Activated T-cell treated with anti-CD3 and anti-CD28 coated beads for 4 hours (primary cell): ENCODE data around the gene OR56B1.

Experiments
- DNase-seq: peaks from one replicate; pipeline ENCODE4 v3.0.0-alpha.2; 2020

OR56B1 gene

GRCh38 chr11:5737670-5738392, 1.6 kb downstream of the OR56B1 start:
- no peak for DNase-seq

DNA sequence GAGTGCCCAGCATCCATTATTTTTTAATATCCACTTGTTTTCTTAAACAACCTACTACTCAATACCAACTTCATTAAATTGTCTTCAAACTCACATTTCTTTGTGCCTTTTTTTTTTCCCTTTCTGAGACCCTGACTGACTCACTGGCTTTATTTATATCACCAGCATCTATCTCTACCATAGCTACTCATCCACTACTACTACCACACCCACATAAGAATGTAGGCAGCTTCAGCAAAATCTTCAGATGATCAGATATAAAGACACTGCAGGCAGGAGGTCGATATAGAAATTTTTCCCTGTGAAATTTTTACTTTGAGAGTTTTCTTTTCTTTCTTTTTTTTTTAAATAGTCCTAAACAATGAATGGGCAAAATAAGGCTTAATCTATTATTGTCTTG, 2.2 kb downstream of the OR56B1 start:
- DNase-seq, result no peak

- no peak for DNase-seq
Measured at GRCh38 chr11:5746614-5747013, 10.4 kb downstream of the OR56B1 start.

- DNase-seq, result no peak
Measured at GRCh38 chr11:5749836-5750235, 13.6 kb downstream of the OR56B1 start.

GRCh38 chr11:5753943-5754342, 17.7 kb downstream of the OR56B1 start, which contains the start of gene OR52N4:
Gene OR52N4 (plus strand): TSS chr11:5754243. CDS start chr11:5754741, 498 bp downstream.
- DNase-seq, result no peak

DNA sequence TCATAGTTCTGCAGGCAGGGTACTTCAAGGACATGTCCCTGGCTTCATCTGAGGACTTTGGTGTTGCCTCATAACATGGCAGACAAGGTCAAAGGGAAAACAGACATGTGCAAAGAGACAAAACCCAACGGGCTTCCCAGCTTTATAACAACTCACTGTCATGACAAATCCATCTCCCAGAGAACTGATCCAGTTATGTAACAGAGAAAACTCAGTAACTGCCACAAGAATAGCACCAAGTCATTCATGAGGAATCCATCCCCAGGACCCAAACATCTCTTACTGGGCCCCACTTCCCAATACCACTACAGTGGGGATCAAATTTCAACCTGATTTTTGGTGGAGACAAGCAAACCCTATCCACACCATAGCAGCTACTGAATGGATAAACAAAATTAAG, 30.8 kb downstream of the OR56B1 start:
- no peak for DNase-seq

- no peak for DNase-seq
Measured at GRCh38 chr11:5783255-5783654, 47.0 kb downstream of the OR56B1 start, which contains the start of gene OR52N5. Gene OR52N5 (minus strand): TSS chr11:5783355. CDS start chr11:5778634, 4,721 bp downstream.
